C4-2B (cell line): ENCODE measurements around the gene ANKRD16.
"Not testable (repeated sequence)": the region's sequence is repeated elsewhere in the genome, so short reads cannot be mapped to it uniquely, and the experiment has no call there.

Experiments
- H3K27ac ChIP-seq: fragments of 450-650 bp; 2 replicates; pipeline ENCODE4 v1.5.1; 2017
- ZFX ChIP-seq: fragments of 450-650 bp; IDR thresholded peaks from 2 replicates; pipeline ENCODE4 v1.6.1; 2017
- TF ChIP-seq, protein P1 (sequence below): fragments of 450-650 bp; conservative IDR thresholded peaks from 2 replicates; pipeline ENCODE4 v1.5.1; 2017; ENCODE audit warnings: mild to moderate bottlenecking

ANKRD16 gene

DNA sequence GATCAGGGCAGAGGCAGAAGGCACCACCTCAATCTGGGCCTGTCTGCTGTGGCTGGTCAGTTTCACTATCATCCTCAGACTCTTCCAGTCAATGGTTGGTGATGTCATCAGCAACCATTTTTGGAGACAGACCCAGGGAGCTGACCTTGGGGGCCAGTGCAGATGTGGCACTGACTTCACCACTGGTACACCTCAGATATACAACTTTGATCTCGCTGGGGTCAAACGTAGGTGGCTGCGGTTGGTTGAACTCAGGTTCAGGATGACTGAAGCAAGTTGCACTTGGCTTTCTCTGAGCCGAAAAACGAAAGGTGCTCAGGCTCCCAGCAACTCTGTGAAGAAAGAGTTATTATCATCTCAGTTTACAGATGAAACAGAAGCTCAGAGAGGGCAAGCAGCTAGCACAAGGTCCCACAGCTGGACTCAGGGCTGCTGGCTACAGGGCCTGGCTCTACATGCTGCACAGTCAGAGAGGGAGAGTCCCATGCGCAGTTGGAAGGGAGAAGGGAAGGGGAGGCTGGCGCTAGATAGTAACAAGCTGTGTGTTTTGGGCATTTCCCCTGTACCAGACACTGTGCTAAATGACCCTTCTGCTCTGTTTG lies 27.2 kb downstream of the ANKRD16 start:
- TF ChIP-seq, protein P1, sequence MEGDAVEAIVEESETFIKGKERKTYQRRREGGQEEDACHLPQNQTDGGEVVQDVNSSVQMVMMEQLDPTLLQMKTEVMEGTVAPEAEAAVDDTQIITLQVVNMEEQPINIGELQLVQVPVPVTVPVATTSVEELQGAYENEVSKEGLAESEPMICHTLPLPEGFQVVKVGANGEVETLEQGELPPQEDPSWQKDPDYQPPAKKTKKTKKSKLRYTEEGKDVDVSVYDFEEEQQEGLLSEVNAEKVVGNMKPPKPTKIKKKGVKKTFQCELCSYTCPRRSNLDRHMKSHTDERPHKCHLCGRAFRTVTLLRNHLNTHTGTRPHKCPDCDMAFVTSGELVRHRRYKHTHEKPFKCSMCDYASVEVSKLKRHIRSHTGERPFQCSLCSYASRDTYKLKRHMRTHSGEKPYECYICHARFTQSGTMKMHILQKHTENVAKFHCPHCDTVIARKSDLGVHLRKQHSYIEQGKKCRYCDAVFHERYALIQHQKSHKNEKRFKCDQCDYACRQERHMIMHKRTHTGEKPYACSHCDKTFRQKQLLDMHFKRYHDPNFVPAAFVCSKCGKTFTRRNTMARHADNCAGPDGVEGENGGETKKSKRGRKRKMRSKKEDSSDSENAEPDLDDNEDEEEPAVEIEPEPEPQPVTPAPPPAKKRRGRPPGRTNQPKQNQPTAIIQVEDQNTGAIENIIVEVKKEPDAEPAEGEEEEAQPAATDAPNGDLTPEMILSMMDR: no peak
- no peak for TF ChIP-seq ZFX
- H3K27ac ChIP-seq: no peak overlapping the region

DNA sequence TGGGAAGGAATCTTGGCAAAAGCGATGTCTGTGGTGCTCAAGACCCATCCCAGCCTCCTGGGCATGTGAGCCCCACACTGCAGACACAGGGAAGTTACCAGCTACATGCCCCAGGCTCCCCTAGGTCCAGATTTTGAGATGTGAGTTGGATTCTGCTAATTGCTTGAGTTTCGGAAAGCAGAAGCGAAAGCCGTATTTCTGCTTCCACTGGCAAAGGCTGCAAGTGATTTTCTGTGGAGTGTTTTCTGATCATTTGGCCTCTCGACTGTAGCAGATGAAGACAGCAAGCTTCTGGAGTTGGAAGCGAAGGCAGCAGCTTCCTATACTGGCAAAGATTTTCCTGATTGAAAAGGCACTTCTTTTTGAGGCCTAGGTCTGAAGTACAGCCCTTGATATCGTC lies 29.6 kb downstream of the ANKRD16 start:
- no peak overlapping the region for H3K27ac ChIP-seq
- TF ChIP-seq, protein P1: no peak
- no peak for TF ChIP-seq ZFX

DNA sequence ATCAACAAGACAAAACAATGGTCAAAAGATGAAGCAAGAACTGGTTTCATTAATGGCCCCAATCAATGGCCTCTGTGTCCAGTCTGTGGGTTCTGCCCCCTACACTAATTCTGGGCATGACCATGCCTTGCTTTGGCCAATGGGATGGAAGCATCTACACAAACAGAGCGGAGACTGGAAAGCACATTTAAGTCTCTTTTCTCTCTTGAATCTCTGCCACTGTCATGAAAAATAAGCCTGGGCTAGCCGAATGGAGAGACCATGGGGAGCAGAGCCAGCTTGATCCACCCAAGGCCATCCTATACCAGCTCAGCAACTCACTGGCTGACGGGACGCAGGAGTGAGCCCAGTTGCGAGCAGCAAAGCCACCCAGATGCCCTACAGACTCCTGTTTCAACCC lies 30.9 kb downstream of the ANKRD16 start:
- TF ChIP-seq, protein P1: no peak
- TF ChIP-seq ZFX: no peak
- H3K27ac ChIP-seq: no peak overlapping the region

DNA sequence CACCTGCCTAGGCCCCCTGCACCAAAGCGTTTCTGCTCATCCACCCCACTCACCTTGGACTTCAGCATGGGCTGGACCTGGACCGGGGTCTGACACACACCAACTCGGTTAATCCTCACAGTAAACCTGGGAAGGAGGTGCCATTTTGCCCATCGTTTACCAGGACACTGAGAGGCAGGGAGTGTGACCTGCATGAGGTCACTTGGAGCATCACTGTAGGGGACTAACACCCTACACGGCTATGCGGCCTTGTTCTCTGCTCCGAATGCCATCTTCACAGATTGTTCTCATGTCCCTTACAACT lies 33.0 kb downstream of the ANKRD16 start:
- TF ChIP-seq, protein P1: no peak
- no peak for TF ChIP-seq ZFX
- H3K27ac ChIP-seq: no peak overlapping the region

DNA sequence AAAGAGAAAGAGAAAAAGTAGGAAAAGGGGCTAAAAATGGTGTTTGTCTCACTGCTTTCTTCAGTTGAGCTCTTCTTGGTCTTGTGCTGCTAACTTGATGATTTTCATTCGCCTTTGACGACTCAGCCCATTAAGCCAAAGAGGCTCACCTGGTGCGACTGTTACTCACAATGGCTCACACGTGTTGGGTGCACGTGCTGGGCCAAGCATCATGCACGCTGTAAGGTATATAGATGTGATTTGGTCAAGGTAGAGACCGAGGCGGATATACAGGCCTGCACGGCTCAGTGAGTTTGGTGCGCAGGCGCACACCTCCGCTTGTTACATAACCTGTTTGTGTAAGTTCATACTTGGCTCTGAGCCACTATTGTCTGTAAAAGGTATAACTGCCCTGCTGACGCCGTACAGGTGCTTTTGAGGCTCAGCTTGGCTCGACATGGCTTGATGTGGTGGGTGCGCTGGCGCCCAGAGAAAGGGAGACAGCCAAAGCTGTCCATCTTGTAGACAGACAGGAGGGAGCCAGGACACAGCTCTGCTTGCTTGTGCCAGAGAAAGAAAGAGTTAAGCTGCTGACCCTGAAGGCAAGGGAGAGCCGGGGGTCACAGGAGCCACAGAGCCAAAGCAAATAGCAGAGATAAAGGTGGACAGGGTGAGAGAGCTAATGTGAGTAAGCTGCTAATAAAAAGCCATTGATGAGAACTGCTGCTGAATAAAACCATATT lies 33.6 kb downstream of the ANKRD16 start:
- no peak overlapping the region for H3K27ac ChIP-seq
- TF ChIP-seq, protein P1: no peak
- no peak for TF ChIP-seq ZFX

DNA sequence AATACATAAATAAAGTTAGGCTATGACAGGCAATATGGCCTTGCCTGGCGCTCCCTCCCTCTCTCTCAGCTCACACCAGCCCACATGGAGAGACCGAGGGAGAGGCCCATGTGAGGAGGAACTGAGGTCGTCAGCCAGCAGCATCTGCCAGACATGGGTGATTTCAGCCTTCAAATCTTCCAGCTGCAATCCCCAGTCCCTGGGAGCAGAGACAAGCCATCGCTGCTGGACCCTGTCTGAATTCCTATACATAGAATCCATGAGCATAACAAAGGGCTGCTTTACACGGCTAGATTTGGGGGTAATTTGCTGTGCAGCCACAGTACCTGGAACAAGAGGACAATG lies 35.6 kb downstream of the ANKRD16 start:
- TF ChIP-seq, protein P1: no peak
- TF ChIP-seq ZFX: no peak
- no peak overlapping the region for H3K27ac ChIP-seq

DNA sequence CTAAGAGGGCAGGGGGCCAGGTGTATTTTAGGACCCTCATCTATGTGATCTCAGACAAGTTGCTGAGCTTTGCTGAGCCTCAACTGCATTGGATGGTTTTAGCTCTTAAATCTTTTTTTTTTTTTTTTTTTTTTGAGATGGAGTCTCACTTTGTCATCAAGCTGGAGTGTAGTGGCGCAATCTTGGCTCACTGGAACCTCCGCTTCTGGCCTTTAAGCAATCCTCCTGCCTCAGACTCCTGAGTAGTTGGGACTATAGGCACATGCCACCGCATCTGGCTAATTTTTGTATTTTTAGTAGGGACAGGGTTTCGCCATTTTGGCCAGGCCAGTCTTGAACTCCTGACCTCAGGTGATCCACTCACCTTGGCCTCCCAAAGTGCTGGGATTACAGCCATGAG lies 43.0 kb downstream of the ANKRD16 start:
- not testable (repeated sequence) for H3K27ac ChIP-seq
